PC-9 (cell line): ENCODE measurements around the gene CACNA1I. TPM values are rescaled to one million over a fixed set of nuclear protein-coding genes. Genes with fewer than 3 reads are reported as not detected.
A peak's percentile ranks its signal among the peaks of the same experiment; 100 is the strongest.

ENCODE experiments used
- BruUV-seq: library from RNA; stranded (reverse); fragments of 400-500 nt; replicated peaks from 2 replicates; lab custom pipeline; 2021; lab: Mats Ljungman, UMichigan
- CTCF ChIA-PET: fragments of 300-600 bp; sonication (Branson Sonifier 250); formaldehyde crosslinking; loops from one replicate; lab custom pipeline; 2022; ENCODE audit warnings: antibody characterized with exemption; lab: Charles Lee
- POLR2A ChIA-PET: fragments of 300-600 bp; sonication (Branson Sonifier 250); formaldehyde crosslinking; loops from one replicate; lab custom pipeline; 2022; ENCODE audit warnings: antibody characterized with exemption; ENCODE audit not compliant: unreplicated experiment; lab: Charles Lee
- DNase-seq, 2 experiments: peaks; one replicate each; pipeline versions ENCODE4 v3.0.0 to v3.0.0-alpha.2; 2015 to 2022; ENCODE audit warnings: mixed read lengths in 1 of 2
- H2AFZ ChIP-seq: fragments of 200-600 bp; sonication (generic); 2 replicates; pipeline ENCODE4 v1.8.1; 2017; ENCODE audit warnings: antibody characterized with exemption
- H3F3A ChIP-seq: fragments of 200-600 bp; sonication (generic); 2 replicates; pipeline ENCODE4 v1.8.1; 2017; ENCODE audit warnings: antibody characterized with exemption, mild to moderate bottlenecking, low read depth; ENCODE audit not compliant: insufficient read depth
- H3K27ac ChIP-seq: fragments of 200-600 bp; sonication (generic); 2 replicates; pipeline ENCODE4 v1.6.1; 2016; ENCODE audit warnings: mixed run types
- H3K27me3 ChIP-seq: fragments of 200-600 bp; sonication (generic); 2 replicates; pipeline ENCODE4 v1.6.1; 2016; ENCODE audit warnings: low read depth, mixed run types; ENCODE audit not compliant: insufficient read depth
- H3K36me3 ChIP-seq: fragments of 200-600 bp; sonication (generic); 2 replicates; pipeline ENCODE4 v1.6.1; 2016; ENCODE audit warnings: low read depth, mixed run types
- H3K4me1 ChIP-seq: fragments of 200-600 bp; sonication (generic); replicated peaks from 2 replicates; pipeline ENCODE4 v1.6.1; 2016; ENCODE audit warnings: mixed run types; ENCODE audit not compliant: insufficient read depth
- H3K4me2 ChIP-seq: fragments of 200-600 bp; sonication (generic); 2 replicates; pipeline ENCODE4 v1.6.1; 2017; ENCODE audit warnings: mixed run types
- H3K4me3 ChIP-seq: fragments of 200-600 bp; sonication (generic); 2 replicates; pipeline ENCODE4 v1.6.1; 2016; ENCODE audit warnings: mixed run types
- H3K79me2 ChIP-seq: fragments of 200-600 bp; sonication (generic); 2 replicates; pipeline ENCODE4 v1.6.1; 2017; ENCODE audit warnings: low read depth, mixed run types
- H3K9me2 ChIP-seq: fragments of 200-600 bp; sonication (generic); 2 replicates; pipeline ENCODE4 v1.8.1; 2017; ENCODE audit warnings: mild to moderate bottlenecking; ENCODE audit not compliant: insufficient read depth
- H3K9me3 ChIP-seq: fragments of 200-600 bp; sonication (generic); 2 replicates; pipeline ENCODE4 v1.8.1; 2016; ENCODE audit warnings: low read depth; ENCODE audit not compliant: insufficient read depth
- H4K20me1 ChIP-seq: fragments of 200-600 bp; sonication (generic); 2 replicates; pipeline ENCODE4 v1.8.1; 2017; ENCODE audit not compliant: insufficient read depth
- EZH2 ChIP-seq: fragments of 200-600 bp; sonication (generic); IDR thresholded peaks from 2 replicates; pipeline ENCODE4 v1.8.0; 2017; ENCODE audit warnings: antibody characterized with exemption, low read depth
- intact Hi-C: fragments of 100-400 bp; cut with micrococcal nuclease; formaldehyde crosslinking; loops from one replicate; pipeline ENCODE4 v1.10.0; 2022; ENCODE audit not compliant: unreplicated experiment
- total RNA-seq: library from RNA; stranded (reverse); gene quantifications from 2 replicates; pipeline ENCODE4 v1.2.3, GENCODE V29; 2021
- TF ChIP-seq, protein P1 (sequence below): fragments of 200-600 bp; sonication (generic); conservative IDR thresholded peaks from 2 replicates; pipeline ENCODE4 v1.6.1; 2017; ENCODE audit warnings: mixed run types, antibody characterized with exemption, mild to moderate bottlenecking, moderate library complexity

CACNA1I gene
- total RNA-seq, 1 experiment from 2014 or later = 2.8 TPM

- no peak overlapping the region for H2AFZ ChIP-seq
- H3F3A ChIP-seq = no peaks in the 10 kb centered on the region; the same call in 1 of the 2 replicates
- no peaks in the 10 kb centered on the region for H3K9me2 ChIP-seq
- POLR2A ChIA-PET = no interaction called here
- H3K4me1 ChIP-seq = peaks cover 10% of the 10 kb centered on the region
- no peak for DNase-seq
- BruUV-seq = no TSS peak
- TF ChIP-seq, protein P1, sequence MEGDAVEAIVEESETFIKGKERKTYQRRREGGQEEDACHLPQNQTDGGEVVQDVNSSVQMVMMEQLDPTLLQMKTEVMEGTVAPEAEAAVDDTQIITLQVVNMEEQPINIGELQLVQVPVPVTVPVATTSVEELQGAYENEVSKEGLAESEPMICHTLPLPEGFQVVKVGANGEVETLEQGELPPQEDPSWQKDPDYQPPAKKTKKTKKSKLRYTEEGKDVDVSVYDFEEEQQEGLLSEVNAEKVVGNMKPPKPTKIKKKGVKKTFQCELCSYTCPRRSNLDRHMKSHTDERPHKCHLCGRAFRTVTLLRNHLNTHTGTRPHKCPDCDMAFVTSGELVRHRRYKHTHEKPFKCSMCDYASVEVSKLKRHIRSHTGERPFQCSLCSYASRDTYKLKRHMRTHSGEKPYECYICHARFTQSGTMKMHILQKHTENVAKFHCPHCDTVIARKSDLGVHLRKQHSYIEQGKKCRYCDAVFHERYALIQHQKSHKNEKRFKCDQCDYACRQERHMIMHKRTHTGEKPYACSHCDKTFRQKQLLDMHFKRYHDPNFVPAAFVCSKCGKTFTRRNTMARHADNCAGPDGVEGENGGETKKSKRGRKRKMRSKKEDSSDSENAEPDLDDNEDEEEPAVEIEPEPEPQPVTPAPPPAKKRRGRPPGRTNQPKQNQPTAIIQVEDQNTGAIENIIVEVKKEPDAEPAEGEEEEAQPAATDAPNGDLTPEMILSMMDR = no peak
- no peak for TF ChIP-seq EZH2
- H3K4me3 ChIP-seq = no peak overlapping the region
- H3K36me3 ChIP-seq = no peaks in the 10 kb centered on the region
- CTCF ChIA-PET = no interaction called here
- no peak overlapping the region for H3K27ac ChIP-seq
- intact Hi-C loops = no loop called here
- H3K4me2 ChIP-seq = no peak overlapping the region
- H4K20me1 ChIP-seq = no peaks in the 10 kb centered on the region
- H3K27me3 ChIP-seq = no peaks in the 10 kb centered on the region
- no peaks in the 10 kb centered on the region for H3K79me2 ChIP-seq
- no peaks in the 10 kb centered on the region for H3K9me3 ChIP-seq
Observed at GRCh38 chr22:39649500-39650089, 79.0 kb downstream of the CACNA1I start.

- Histone ChIP-seq H3K79me2 (no peaks in the 10 kb centered on the region), H3K4me2 (no peak overlapping the region), H2AFZ (no peak overlapping the region), H3K9me2 (no peaks in the 10 kb centered on the region), H3K27ac (no peak overlapping the region), H3K36me3 (no peaks in the 10 kb centered on the region), H3K27me3 (no peaks in the 10 kb centered on the region), H3K4me1 (peaks cover 10% of the 10 kb centered on the region), H3K9me3 (no peaks in the 10 kb centered on the region), H3K4me3 (no peak overlapping the region), H4K20me1 (no peaks in the 10 kb centered on the region), H3F3A (no peaks in the 10 kb centered on the region; the same call in 1 of the 2 replicates)
- no peak for DNase-seq
- intact Hi-C loops = no loop called here
- TF ChIP-seq EZH2 = no peak
- TF ChIP-seq, protein P1 = no peak
- BruUV-seq = no TSS peak
- ChIA-PET POLR2A (interaction anchor here (0.6 kb wide), 1 partner anchor 9 kb away, joined by 3 read pairs; no protein-coding TSS in a partner anchor), CTCF (interaction anchor here (0.7 kb wide), 1 partner anchor 26 kb away, joined by 4 read pairs; no protein-coding TSS in a partner anchor)
Observed at GRCh38 chr22:39651053-39651996, 80.8 kb downstream of the CACNA1I start.

GRCh38 chr22:39652990-39653786, 82.6 kb downstream of the CACNA1I start:
- Histone ChIP-seq H3F3A (no peaks in the 10 kb centered on the region; the same call in 1 of the 2 replicates), H3K27me3 (no peaks in the 10 kb centered on the region), H3K27ac (no peak overlapping the region), H3K79me2 (no peaks in the 10 kb centered on the region), H2AFZ (no peak overlapping the region), H3K4me2 (peak overlapping the region; percentile 9; the same call in 1 of the 2 replicates), H3K9me2 (no peaks in the 10 kb centered on the region), H4K20me1 (no peaks in the 10 kb centered on the region), H3K36me3 (no peaks in the 10 kb centered on the region), H3K4me3 (no peak overlapping the region), H3K4me1 (peaks cover 11% of the 10 kb centered on the region), H3K9me3 (no peaks in the 10 kb centered on the region)
- ChIA-PET CTCF (no interaction called here), POLR2A (no interaction called here)
- no TSS peak for BruUV-seq
- no peak for DNase-seq
- intact Hi-C loops = no loop called here
- TF ChIP-seq EZH2 = no peak
- TF ChIP-seq, protein P1 = no peak
